AG04450 (cell line): ENCODE data around the gene COL13A1. TPM values are rescaled to one million over a fixed set of nuclear protein-coding genes. Genes with fewer than 3 reads are reported as not detected.
A peak's percentile ranks its signal among the peaks of the same experiment; 100 is the strongest.

Experiments
- CTCF ChIA-PET: fragments of 300-600, 350-600 bp; formaldehyde crosslinking; extraction: SDS; loops from one replicate; lab custom pipeline; 2022; ENCODE audit warnings: antibody characterized with exemption, inconsistent platforms; lab: Charles Lee
- POLR2A ChIA-PET: fragments of 350-600 bp; formaldehyde crosslinking; extraction: SDS; loops from one replicate; lab custom pipeline; 2021; ENCODE audit warnings: antibody characterized with exemption, inconsistent platforms; lab: Yijun Ruan, JAX
- DNase-seq: peaks from one replicate; pipeline ENCODE4 v3.0.0-alpha.2; 2011; ENCODE audit warnings: low read depth, low spot score
- H3K27ac ChIP-seq: one replicate; pipeline ENCODE4 v1.5.1; 2012; ENCODE audit warnings: low read depth, low read length, control low read depth
- H3K27me3 ChIP-seq: one replicate; pipeline ENCODE4 v1.6.0; 2012; ENCODE audit warnings: low read length; ENCODE audit not compliant: control insufficient read depth, insufficient read depth
- H3K4me3 ChIP-seq: 2 replicates; pipeline ENCODE4 v1.5.1; 2011; ENCODE audit warnings: mild to moderate bottlenecking, low read depth, low read length, control low read depth
- H3K9me3 ChIP-seq: 2 replicates; pipeline ENCODE4 v1.5.1; 2012; ENCODE audit warnings: low read length; ENCODE audit not compliant: control insufficient read depth, insufficient read depth
- polyA plus RNA-seq: library from polyadenylated mRNA; depleted of rRNA; stranded (reverse); fragments of >200 nt; gene quantifications from 2 replicates; pipeline ENCODE4 v1.2.3, GENCODE V29; 2011
- TF ChIP-seq, protein P1 (sequence below): IDR thresholded peaks from 2 replicates; pipeline ENCODE4 v1.5.1; 2011; ENCODE audit warnings: low read depth, low read length, control low read depth, inconsistent platforms

COL13A1 gene
- polyA plus RNA-seq, 1 experiment = 13.1 TPM

DNA sequence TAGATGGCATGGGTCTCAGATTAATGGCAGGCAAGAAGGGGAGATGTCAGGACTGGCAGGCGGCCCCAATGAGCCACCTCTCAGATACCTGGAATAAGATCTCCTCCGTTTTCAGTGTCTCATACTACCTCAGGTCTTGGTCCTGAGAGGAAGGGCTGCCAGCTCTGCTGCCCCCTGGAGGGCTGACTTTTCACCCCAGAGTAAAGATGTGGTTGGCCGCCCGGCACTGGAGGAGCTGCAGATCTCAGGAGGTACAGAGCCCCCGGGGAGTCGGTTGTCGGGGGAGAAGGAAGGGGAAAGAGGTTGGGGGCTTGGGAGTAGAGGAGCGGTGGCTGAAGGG lies 642 bp upstream of the COL13A1 start:
- no peak for DNase-seq
- H3K9me3 ChIP-seq = peaks cover 2% of the 10 kb centered on the region; the same call in 1 of the 2 replicates
- CTCF ChIA-PET = interaction anchor here (0.5 to 4.1 kb wide), 26 partner anchors 10 to 199 kb away, joined by 3 to 79 read pairs (median 4); no protein-coding TSS in a partner anchor
- POLR2A ChIA-PET = interaction anchor here (1.0 kb wide), 1 partner anchor 63 kb away, joined by 3 read pairs; no protein-coding TSS in a partner anchor
- H3K27me3 ChIP-seq = peaks cover 12% of the 10 kb centered on the region
- H3K4me3 ChIP-seq = peak overlapping the region; percentile 76
- peak overlapping the region; percentile 11 for H3K27ac ChIP-seq
- TF ChIP-seq, protein P1, sequence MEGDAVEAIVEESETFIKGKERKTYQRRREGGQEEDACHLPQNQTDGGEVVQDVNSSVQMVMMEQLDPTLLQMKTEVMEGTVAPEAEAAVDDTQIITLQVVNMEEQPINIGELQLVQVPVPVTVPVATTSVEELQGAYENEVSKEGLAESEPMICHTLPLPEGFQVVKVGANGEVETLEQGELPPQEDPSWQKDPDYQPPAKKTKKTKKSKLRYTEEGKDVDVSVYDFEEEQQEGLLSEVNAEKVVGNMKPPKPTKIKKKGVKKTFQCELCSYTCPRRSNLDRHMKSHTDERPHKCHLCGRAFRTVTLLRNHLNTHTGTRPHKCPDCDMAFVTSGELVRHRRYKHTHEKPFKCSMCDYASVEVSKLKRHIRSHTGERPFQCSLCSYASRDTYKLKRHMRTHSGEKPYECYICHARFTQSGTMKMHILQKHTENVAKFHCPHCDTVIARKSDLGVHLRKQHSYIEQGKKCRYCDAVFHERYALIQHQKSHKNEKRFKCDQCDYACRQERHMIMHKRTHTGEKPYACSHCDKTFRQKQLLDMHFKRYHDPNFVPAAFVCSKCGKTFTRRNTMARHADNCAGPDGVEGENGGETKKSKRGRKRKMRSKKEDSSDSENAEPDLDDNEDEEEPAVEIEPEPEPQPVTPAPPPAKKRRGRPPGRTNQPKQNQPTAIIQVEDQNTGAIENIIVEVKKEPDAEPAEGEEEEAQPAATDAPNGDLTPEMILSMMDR = peak; percentile 72

DNA sequence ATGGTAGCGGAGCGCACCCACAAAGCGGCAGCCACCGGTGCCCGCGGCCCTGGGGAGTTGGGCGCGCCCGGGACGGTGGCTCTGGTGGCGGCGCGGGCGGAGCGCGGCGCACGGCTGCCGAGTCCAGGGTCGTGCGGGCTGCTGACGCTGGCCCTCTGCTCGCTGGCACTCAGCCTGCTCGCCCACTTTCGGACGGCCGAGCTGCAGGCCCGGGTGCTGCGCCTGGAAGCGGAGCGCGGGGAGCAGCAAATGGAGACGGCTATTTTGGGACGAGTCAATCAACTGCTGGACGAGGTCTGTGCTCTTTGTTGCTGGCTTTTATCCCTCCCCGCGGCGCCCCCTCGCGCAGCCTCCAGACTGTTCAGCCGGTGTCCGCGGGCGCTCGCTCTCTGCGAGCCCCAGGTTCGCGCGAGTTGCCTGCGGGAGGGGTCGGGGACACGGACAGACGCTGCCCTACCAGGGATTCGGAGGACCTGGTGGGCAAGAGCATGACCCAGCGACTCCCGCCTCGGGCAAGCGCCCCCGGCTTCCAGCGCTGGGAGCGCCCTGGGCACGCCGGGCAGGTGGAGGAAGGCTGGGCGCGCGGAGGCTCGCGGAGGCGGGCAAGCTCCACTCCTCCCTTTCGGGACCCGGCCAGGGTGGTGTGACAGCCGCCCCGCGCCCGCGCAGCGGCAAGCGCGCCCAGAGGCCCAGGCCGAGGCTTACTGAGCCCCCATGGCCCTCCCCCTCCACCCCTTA lies 887 bp downstream of the COL13A1 start:
- ChIA-PET POLR2A (no interaction called here), CTCF (interaction anchor here (0.5 to 3.6 kb wide), 3 partner anchors 85 to 247 kb away, joined by 3 to 18 read pairs (median 4); no protein-coding TSS in a partner anchor)
- Histone ChIP-seq H3K27me3 (peaks cover 5% of the 10 kb centered on the region), H3K27ac (no peak overlapping the region), H3K4me3 (peak overlapping the region; percentile 76), H3K9me3 (no peaks in the 10 kb centered on the region)
- TF ChIP-seq, protein P1 = peak; percentile 39
- DNase-seq = no peak

DNA sequence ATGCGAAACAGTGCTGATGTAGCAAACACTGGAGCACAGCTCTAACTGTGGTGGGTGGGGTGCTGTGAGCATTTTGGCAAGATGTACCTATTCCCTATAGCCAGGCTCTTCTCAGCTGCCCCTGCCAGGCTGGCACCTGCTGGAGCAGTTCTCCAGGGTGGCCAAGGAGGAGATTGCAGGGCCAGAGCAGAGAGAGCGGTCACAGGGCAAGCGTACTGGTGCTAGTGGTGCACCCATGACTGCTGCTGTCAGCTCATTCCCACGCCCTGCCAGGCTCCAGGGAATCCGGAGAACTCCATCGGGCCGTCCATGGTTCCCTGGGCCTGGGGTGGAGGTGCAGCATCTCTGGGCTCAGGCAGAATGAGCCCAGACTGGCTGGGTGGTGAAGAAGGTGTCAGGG lies 2.1 kb downstream of the COL13A1 start:
- H3K27ac ChIP-seq = no peak overlapping the region
- CTCF ChIA-PET = interaction anchor here (0.6 to 3.6 kb wide), 5 partner anchors 15 to 229 kb away, joined by 3 to 18 read pairs (median 4); no protein-coding TSS in a partner anchor
- POLR2A ChIA-PET = interaction anchor here (1.1 kb wide), 1 partner anchor 10 kb away, joined by 3 read pairs; no protein-coding TSS in a partner anchor

DNA sequence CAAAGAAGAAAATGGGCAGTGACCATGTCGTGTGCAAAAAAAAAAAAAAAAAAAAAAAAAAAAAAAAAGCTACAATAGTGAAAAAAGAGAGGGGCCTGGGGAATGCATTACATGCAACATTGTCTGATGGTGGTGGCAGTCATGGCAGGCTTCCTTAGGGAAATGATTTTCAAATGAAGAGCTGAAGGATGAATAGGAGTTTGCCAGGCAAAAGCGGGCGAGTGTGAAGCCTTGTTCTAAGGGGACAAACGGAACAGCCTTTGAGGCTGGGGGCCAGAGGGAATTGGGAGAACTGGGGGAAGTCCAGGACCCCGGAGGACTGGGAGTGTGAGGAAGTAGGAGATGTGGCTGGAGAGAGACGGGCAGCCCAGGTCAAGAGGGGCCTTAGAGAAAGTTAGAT lies 3.1 kb downstream of the COL13A1 start:
- ChIA-PET CTCF (interaction anchor here (0.6 to 3.6 kb wide), 7 partner anchors 16 to 278 kb away, joined by 3 to 18 read pairs (median 4); no protein-coding TSS in a partner anchor), POLR2A (interaction anchor here (0.7 to 1.1 kb wide), 2 partner anchors 9 to 109 kb away, joined by 3 to 5 read pairs; no protein-coding TSS in a partner anchor)
- Histone ChIP-seq H3K27ac (no peak overlapping the region), H3K4me3 (no peak overlapping the region), H3K27me3 (no peaks in the 10 kb centered on the region), H3K9me3 (no peaks in the 10 kb centered on the region)
- TF ChIP-seq, protein P1 = no peak
- DNase-seq = no peak

More for the DNA sequence above, 2.1 kb downstream of the COL13A1 start:
- TF ChIP-seq, protein P1 = no peak
- Histone ChIP-seq H3K9me3 (no peaks in the 10 kb centered on the region), H3K27me3 (peaks cover 4% of the 10 kb centered on the region), H3K4me3 (peak overlapping the region; percentile 76)
- no peak for DNase-seq
